NCI-H1436 (cell line): Measurements from ENCODE around the gene RFX8.
"Not testable (repeated sequence)": the region's sequence is repeated elsewhere in the genome, so short reads cannot be mapped to it uniquely, and the experiment has no call there.

Experiments
- DNase-seq: peaks from one replicate; lab custom pipeline; 2025; lab: John Stamatoyannopoulos, UW

Gene RFX8

DNA sequence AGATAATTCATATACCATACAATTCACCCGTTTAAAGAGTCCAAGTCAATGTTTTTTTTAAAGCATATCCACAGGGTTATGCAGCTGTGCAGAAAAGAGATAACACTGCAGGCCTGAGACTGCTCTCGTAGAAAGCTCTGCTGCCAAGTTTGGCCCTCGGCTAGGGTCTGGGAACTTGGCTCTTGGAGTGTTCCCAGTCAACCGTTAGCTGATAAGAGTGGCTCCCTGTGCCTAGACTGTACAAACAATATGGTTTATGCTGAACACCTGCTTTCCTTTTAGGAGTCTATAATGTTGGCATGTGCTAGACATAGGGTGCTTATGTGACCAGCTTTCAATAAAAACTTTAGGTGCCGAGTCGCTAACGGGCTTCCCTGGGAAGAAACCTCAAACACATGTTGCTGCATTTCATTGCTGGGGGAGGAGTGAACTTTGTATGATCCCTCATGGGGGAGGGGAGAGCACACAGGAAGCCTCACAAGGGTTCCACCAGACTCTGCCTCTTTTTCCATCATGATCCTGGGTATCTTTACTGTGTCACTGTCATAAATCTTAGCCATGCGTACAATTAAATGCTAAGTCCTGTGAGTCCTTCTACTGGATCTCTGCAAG, 34.7 kb downstream of the RFX8 start:
- DNase-seq: no peak

DNA sequence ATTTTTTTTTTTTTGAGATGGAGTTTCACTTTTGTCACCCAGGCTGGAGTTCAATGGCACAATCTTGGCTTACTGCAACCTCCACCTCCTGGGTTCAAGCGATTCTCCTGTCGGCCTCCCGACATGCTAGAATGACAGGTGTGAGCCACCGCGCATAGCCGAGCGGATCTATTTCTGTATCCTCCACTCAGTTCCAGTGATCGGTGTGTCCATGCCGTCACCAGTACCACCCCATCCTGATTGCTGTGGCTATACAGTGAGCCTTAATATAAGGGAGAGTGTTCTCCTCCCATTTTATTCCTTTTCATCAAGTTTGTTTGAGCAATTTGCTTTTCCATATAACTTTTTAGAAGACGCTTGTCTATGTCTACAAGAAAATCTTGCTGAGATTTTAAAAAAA, 35.2 kb downstream of the RFX8 start:
- no peak for DNase-seq

DNA sequence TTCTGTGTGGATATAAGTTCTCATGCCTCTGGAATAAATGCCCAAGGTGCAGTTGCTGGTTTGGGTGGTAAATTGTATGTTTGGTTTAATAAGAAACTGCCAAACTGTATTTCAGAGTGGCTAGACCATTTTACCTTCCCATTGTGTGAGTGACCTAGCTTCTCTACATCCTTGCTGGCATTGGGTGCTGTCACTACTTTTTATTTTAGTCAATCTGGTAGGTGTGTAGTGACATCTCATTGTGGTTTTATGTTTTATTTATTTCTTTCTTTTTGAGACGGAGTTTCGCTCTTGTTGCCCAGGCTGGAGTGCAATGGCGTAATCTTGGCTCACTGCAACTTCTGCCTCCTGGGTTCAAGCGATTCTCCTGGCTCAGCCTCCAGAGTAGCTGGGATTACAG, 36.4 kb downstream of the RFX8 start:
- DNase-seq: not testable (repeated sequence)

DNA sequence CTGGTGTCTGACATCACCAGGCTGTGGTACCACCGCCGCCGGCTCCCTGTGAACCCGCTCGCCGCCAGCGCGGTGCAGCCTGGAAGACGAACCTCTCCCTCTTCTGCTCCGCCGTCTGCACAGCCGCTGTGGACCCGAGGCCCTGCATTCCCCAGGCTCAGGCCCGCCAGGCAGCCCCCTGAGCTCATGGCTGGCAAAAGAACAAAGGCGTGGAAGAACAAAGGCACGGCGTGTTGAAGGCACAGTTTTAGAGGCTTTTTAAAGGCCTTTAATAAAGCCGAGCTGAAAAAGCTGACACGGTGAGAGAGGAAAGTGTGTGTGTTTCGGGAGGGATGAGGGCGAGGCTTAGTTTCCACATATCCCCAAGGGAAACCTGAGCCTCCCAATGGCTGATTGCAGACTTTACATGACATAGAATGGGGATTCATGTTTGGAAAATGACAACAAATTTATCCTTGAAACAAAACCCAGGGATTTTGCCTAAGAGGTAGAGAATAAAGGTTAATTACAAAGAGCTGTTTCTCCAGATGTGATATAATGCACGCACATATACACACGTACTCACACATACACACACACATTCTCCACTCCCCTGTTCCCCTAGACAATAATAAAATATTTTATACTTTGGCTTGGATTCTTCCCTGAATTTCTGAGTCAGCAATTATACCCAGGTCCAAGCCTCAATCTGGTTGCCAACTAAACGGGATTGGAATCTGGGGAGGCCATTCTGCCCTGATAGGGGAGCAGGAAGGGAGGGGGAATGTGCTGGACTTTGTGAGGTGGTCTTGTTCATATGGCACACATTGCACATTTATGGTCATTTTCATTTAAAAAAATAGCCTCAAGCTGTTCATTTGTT, 39.7 kb downstream of the RFX8 start:
- DNase-seq: no peak

DNA sequence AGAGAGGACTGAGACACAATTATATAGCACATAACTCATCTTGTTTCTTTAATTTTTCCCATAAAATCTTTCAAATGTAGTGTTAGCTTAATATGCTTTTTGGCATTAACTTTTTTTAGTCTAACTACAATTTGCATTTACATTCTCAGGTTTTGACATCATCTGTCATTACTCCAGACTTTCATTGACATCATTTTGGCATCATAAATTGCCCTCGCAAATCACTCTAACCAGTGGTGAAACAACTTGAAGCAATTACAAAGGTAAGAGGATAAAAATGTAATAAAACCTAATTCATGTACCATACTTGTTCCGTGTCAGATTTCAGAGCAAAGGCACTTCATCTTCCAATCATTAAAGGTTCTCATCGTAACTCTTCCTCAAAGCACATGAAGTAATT, 41.4 kb downstream of the RFX8 start:
- no peak for DNase-seq

DNA sequence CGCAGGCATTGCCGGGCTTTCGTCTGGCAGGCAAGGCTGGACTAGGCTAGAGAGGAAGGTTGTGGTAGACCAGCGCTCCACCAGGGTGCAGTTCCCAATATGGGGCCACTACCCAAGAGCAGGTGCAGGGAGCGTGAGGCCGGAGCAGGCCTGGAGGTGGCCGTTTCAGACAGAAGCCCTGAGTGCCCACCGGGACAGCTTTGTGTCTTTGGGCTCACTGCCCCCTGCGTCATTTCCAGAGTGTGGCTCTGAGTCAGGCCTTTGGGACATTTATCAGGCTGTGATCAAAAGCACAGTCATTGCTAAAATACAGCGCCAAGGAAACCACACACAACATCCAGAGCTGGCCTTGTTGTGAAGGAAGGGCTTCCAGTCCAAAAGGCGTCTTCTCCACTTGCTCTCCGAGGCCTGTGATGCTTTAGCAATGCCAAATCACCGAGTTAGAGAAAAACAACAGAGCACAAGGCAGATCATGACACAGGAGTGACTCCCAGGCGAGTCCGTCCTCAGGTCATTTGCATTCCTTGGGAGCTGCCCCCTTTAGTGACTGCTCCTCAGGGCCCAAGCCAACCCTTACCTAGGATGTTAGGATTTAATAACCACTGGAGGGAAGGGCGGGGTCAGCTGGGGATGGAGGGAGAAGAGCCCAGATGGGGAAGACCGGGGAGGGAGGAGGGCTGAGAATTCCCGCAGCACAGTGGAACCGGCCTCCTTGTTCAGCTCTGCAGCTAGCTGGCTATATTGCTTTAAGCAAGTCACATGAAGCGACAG, 42.3 kb downstream of the RFX8 start:
- no peak for DNase-seq

DNA sequence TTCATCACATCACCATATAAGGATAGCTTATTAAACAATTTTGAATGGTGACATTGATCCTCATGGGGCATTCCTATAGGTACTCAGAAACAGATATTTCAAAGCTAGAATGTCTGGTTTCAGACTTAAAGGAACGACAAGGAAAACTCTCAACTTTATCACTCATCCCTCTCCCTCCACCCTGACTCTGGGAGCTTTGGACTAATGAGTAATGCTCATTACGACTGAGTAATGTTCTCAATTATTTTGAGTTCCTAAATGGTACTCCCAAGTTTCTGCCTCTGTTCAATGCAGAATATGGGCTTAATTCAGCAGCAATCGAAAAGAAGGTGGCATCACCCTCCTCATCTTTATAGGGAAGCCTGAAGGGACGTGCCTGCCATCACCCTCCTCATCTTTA, 43.4 kb downstream of the RFX8 start:
- no peak for DNase-seq

DNA sequence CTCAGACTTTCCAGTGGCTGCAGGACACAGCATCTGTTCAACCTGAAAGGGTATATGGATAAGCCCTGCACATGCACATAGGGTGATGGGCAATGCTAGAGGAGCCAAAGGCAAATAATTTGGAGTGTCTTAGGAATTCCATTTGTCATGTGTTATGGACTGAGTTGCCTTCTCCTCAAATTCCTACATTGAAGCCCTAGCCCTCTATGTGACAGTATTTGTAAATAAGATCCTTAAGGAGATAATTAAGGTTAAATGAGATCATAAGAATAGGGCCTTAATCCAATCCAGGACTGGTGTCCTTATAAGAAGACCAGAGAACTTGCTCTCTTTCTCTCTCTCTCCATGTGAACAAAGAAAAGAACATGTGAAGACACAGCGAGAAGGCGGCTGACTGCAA, 44.8 kb downstream of the RFX8 start:
- DNase-seq: no peak

DNA sequence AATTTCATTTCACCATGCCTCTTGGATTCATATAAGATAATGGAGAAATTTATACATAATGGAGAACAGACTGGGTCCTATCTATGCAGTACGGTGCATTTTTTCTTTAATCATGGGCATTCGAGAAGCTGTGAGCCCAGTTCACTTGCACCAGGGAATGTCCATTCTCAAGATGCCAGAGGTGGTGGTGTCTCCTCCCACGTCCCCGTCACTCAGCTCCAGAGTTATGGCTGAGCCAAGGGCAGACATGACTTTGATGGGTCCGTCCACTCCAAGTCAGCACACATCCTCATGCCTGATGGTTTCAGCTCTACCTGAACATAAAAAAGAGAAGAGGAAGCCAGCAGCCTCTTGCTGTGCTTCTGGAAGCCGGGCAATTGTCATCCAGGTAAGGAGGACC, 45.5 kb downstream of the RFX8 start:
- DNase-seq: no peak

DNA sequence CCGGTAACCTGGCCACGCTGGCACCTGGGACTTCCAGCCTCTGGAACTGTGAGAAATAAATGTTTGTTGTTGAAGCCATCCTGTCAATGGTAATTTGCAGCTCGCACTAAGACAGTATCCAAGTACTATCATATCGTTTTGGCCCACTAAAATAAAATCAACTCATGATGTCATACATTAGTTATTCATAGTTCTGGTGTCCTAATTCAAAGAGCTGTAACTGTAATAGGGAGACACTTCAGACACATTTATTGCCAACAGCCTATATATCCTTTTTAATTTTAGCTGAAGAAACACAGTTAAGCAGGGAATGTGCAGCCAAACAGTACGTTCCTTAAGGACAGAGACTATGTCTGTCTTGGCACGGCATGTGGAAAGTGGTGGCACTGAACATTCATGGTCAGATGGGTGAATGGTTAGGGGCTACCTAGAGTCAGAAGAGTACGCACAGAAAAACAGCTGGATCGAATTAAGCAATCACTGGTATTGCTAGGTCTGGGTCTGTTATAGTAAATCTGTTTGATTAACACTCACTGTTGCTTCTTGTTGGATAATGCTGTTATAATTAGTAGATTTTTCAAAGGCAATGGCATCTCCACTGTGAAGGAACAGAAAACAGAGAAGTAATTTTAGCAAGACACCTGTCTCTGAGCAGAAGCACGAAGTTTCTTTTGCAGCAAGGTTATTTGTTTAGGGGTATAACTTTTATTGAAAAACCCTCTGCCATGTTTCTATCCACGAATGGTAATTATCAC, 46.3 kb downstream of the RFX8 start:
- no peak for DNase-seq

DNA sequence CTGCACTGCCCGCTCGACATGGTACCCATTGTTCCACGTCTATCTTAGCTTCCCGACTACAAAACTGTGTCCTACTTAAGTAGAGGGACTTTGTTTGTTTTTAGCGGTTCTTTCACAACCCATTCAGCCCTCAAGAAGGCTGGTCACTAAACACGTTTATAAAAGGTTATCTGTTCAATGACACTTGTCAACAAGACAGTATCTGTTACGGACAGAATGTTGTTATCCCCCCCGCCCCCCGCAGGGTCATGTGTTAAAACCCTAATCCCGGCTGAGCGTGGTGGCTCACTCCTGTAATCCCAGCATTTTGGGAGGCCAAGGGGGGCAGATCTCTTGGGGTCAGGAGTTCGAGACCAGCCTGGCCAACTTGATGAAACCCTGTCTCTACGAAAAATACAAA, 47.2 kb downstream of the RFX8 start:
- DNase-seq: no peak

DNA sequence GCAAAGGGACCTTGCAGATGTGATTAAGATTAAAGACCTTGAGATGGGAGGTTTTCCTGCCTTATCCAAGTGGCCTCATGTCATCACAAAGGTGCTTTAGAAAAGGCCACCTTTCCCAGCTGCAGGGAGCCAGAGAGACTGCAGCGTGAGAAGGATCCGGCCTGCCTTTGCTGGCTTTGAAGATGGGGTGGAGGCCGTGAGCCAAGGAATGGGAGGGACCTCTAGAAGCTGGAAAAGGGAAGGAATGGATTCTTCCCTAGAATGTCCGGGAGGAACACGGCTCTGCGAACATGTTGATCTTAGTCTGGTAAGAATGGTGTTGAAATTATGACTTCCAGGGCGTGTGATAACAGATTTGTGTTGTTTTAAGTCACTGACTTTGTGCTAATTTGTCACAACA, 47.7 kb downstream of the RFX8 start:
- no peak for DNase-seq

DNA sequence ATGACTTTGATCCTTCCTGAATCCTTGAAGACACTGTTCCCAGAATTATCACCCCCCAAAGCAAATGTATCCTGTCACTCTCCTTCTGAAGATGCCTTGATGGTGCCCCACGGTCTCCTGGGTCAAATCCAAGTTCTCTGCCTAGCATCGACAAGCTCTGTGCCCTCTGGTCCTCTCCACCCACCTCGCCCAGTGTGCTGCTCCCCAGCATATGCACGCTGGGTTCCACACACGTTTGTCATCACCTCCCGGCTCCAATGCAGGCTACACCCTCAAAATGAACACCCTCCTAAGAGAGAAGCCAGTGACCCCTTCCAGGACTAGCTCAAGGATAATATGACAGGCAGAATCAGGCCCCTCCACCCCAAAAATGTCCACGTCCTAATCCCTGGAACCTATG, 48.1 kb downstream of the RFX8 start:
- no peak for DNase-seq

DNA sequence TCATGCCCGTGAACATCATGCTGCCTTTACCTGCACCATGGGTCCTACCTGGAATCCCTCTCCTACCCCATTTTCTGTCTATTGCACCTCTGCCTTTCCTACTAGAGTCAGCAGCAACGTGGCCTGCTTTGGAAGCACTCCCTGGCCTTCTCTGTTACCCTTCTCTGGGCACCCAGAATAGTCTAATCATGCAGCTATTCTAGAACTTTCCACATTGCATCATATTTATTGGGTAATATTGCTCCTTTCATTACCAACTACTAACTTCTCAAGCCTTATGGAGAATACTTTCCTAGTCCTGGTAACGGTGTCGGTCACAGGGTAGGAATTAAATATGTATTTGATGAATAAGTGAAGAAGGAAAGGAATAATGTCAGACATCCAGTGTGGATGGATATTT, 54.3 kb downstream of the RFX8 start:
- no peak for DNase-seq

DNA sequence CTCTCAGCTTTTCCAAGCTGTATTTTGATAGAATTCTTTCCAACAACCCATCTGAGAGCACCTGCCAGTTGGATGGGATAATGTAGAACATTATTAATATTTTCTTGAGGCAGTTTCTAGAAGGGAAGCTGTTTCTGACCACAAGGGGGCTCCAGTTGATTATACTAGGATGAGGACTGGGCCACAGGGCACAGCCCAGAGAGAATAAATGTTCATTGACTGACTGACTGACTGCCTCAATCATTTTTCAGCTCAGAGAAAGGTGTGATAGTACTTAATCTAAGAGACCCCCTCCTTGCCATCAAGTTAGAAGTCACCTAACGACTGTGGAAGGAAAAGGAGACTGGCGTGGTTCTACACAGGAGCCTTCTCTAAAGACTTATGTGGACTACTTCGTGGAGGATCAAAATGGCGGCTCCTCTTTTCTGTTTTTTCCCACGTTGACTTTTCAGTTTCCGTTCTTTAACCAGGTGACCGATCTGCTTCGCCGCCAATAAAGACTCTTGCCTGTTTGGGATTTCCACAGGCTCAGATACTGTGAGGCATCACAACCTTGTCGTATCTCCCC, 55.7 kb downstream of the RFX8 start:
- no peak for DNase-seq

DNA sequence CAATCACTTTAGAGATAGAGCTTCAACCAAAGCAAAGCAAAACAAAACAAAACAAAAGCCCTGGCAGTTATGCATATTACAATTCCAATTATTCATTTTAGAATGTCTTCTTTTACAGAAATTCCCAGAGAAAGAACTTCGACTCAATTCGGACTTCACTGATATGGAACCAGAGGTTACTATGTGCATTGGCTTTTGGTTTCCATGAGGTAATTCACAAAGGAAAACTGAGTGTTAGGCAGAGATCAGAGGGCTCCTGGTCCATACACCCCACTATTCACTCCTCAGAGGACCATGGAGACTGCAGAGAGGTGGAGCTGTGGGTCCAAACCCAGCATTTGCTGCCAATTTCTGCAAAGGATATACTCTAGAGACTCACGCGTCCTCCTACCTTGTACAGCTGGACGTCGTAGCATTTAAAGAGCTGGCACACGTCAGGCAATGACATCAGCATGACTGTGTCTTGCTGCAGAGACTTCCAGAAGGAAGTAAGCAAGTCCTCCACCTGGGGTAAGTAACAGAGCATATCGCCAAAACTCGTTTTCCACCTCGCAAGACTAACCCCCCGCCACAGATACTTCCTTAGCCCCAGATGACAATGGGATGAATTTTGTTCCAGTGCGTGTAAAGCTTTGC, 56.3 kb downstream of the RFX8 start:
- DNase-seq: no peak

DNA sequence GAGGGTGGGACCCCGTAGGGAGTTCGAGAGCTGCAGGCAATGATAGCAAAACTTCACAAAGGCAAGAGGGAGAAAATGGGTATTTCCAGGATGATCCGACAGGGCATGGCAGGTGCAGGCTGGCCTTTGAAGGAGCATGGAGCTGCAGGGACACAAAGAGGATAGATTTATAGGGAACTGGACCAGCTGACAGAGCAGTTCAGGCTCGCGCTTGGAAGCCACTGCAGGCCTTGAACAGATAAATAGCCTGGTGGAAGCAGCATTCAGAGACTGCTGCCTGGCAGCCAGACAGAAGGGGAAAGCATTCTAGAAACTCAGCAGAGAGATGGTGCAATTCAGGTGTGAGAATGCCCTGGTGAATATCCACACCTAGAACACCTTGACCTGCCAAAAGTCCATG, 58.3 kb downstream of the RFX8 start:
- DNase-seq: no peak

DNA sequence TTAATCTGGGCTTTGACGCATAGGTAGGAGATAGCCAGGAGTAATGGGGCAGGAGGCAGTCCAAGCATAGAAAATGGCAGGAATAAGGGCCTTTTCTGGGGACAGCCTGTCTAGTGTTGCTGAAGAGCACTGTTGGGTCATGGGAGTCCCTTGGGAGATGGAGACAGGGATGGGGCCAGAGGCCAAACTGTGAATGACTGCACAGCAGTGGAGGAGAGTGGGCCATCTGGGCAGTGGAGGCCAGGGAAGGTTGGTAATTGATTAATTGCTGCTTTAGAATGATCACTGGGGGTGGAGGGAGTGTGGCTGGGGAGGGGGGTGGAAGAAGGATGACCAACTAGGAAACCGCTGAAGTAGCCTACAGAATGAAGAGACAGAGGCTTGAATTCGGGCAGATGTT, 59.0 kb downstream of the RFX8 start:
- DNase-seq: no peak

DNA sequence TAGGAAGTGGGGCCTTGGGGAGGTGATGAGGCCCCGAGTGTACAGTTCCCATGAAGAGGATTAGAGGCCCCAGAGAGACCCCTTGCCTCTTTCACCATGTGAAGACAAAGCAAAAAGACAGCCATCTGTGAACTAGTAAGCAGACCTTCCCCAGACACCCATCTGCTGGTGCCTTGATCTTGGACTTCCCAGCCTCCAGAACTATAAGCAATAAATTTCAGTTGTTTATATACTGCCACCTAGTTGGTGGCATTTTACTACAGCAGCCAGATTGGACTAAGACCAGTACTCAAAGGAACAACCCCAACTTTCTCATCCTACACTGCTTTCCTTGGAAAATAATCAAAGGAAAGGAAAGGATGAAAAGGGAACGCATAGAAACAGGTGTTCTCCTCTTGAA, 59.7 kb downstream of the RFX8 start:
- DNase-seq: no peak

DNA sequence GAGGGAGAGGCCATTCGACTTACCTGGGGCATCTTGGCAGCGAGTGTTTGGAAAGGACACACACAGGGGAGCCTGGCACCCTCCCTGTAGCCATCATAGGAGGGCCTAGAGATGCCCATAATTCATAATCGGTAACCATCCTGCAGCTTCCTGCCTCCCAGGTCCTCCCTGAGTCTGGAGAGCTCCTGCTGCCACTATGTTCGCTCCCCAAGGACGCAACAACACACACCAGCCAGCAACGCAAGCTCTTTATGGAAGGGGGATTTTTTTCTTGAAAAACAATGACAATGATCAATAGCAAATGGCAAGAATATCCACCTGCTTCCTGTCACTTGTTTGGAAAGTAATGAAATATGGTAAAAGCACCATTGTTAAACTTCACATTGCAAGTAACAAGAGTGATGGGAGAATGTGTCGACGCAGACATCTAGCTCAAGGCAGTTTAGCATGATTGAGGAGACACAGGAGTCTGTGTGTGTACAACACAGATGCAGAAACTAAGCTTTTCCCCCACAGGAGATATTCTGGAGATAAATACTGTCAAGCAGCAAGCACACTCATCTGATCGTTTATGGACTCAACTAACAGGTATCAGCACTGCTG, 62.7 kb downstream of the RFX8 start:
- DNase-seq: no peak

DNA sequence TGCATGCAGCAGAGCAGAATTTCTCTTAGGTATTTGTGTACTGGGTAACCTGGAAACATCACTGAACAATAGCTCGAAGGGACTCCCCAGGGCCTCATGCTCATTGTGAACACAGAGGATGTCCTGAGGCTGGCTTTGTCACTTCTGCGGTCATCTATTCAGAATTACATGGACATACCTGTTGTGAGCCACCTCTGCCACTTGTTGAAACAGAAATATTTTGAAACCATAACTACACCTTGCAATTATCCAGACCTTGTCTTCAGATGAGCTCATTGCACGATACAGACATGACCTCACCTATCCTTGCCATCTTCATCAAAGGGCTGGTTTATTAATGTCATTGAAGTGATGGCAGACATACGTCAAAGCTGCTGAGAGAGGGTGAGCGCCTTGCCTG, 64.2 kb downstream of the RFX8 start:
- DNase-seq: no peak
